ENCODE results near the gene PRKAG2. TPM values are rescaled to one million over a fixed set of nuclear protein-coding genes. Genes with fewer than 3 reads are reported as not detected.

Gene PRKAG2
- total RNA-seq, 4 donors from 2014 or later: 25.1 to 57.8 (median 46.7) TPM

DNA sequence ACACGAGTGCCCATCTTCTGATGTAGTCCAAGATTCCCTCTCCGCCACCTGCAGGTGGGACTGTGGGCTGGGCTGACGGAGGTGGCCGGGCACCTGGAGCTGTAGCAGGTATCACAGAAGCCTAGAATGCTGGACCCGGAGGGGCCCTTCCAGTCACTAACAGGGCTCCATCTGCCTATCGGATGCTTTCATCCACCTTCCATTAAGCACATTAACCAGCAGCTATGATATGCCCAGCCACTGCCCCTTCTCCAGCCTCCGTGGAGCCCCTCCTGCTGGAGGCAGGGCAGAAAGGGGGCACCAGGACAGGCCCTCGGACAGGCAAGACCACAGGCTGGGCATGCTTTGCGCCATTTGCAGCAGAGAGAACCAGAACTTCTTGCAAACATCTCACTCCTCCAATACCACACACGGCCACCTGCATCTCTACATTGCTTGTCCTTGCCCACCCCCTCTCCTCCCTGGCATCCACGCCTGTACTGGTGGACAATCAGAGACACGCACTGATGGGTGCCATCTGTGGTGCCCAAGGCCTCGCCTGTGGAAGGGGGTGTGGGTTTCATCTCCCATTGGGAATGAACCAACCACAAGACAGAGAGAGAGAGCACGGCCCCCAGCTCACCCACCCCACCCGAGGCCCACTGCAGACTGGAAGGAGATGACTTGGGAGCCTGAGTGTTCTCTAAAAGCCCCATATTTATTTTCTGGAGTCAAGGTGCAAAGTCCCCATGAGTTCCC, 16.8 kb downstream of the PRKAG2 start:
- no peak overlapping the region for H3K4me3 ChIP-seq
- intact Hi-C loops (cut with DNase I; ENCODE audit: low total_unique reads): loop anchor here (10.0 kb wide), 1 partner anchor 65 kb away; no protein-coding TSS in a partner anchor
- 88 to 92% methylated on average over 4 to 15 of the region's 15 CpGs for WGBS, 2 donors (ENCODE audit: low coverage in 1 of 2)
- no peak overlapping the region for H3K27ac ChIP-seq
- in situ Hi-C loops (cut with MboI; ENCODE audit: low pct_ligation_motif_present in 1 of 4, low pct_unique_long_range_greater_than_20kb in 1 of 4, low sequenced_read_pairs in 3 of 4): no loop called here
- no peaks in the 10 kb centered on the region for H3K27me3 ChIP-seq
- DNase-seq: no peak
- peaks cover 0 to 6% (median 0%) of the 10 kb centered on the region in 4 donors for H3K4me1 ChIP-seq
- no peaks in the 10 kb centered on the region for H3K36me3 ChIP-seq
- TF ChIP-seq POLR2AphosphoS5 (IDR thresholded peaks at IDR 0.05): no peak
- no peak for TF ChIP-seq POLR2A (IDR thresholded peaks at IDR 0.05)
- TF ChIP-seq, protein P1, sequence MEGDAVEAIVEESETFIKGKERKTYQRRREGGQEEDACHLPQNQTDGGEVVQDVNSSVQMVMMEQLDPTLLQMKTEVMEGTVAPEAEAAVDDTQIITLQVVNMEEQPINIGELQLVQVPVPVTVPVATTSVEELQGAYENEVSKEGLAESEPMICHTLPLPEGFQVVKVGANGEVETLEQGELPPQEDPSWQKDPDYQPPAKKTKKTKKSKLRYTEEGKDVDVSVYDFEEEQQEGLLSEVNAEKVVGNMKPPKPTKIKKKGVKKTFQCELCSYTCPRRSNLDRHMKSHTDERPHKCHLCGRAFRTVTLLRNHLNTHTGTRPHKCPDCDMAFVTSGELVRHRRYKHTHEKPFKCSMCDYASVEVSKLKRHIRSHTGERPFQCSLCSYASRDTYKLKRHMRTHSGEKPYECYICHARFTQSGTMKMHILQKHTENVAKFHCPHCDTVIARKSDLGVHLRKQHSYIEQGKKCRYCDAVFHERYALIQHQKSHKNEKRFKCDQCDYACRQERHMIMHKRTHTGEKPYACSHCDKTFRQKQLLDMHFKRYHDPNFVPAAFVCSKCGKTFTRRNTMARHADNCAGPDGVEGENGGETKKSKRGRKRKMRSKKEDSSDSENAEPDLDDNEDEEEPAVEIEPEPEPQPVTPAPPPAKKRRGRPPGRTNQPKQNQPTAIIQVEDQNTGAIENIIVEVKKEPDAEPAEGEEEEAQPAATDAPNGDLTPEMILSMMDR (IDR thresholded peaks at IDR 0.05): no peak
- TF ChIP-seq EP300 (IDR thresholded peaks at IDR 0.05; ENCODE audit: low read depth): no peak
- H3K9me3 ChIP-seq: no peaks in the 10 kb centered on the region

DNA sequence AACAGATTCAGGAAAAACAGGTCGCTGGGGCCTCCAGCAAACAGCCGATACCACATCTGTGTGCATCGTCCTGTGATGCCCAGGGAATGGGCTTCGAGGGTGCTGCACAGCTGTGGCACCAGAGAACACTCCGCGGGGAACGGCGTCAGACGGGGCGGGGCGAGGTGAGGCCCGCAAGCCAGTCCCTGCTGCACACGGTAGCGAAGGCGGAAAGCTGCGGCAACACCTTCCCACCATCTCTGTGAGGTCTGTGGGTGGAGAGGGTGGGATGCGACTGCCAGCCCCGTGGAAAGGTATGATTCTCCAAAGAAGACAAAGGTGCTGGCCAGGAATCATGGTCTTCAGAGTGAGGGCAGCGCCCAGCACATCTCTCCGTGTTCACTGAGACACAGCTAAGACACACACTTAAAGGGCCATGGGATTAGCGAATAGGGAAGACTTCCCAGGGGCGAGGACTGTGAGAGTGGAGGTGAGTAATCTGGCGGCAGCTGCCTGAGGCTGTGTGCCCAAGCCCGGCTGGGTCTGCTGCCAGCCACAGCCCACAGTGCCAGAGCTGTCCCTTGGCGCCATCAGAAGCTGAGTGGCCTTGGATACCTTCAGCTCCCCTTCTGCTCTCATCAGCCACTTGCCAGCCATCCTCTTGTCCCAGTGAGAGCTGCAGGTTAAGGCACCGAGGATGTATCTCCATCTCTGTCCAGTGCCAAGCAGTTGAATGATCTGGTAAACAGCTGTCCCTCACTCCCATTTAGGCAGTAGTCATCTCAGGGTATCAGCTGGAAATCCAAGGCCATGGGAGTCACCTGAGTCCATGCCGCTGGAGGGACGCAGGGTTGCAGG, 17.6 kb downstream of the PRKAG2 start:
- intact Hi-C loops (cut with DNase I; ENCODE audit: low total_unique reads) (no loop called here), in situ Hi-C loops (cut with MboI; ENCODE audit: low pct_ligation_motif_present in 1 of 4, low pct_unique_long_range_greater_than_20kb in 1 of 4, low sequenced_read_pairs in 3 of 4) (no loop called here)
- no peak for TF ChIP-seq POLR2AphosphoS5 (IDR thresholded peaks at IDR 0.05)
- no peak for TF ChIP-seq POLR2A (IDR thresholded peaks at IDR 0.05)
- TF ChIP-seq, protein P1 (IDR thresholded peaks at IDR 0.05): no peak
- TF ChIP-seq EP300 (IDR thresholded peaks at IDR 0.05; ENCODE audit: low read depth): no peak
- 95% methylated on average over 27 of the region's 28 CpGs; no CpG with 5 or more reads in 1 of the 2 donors for WGBS, 2 donors (ENCODE audit: low coverage in 1 of 2)
- Histone ChIP-seq H3K9me3 (no peaks in the 10 kb centered on the region), H3K27me3 (no peaks in the 10 kb centered on the region), H3K27ac (no peak overlapping the region), H3K36me3 (no peaks in the 10 kb centered on the region), H3K4me3 (no peak overlapping the region), H3K4me1 (peaks cover 0 to 6% (median 0%) of the 10 kb centered on the region in 4 donors)
- DNase-seq: no peak

DNA sequence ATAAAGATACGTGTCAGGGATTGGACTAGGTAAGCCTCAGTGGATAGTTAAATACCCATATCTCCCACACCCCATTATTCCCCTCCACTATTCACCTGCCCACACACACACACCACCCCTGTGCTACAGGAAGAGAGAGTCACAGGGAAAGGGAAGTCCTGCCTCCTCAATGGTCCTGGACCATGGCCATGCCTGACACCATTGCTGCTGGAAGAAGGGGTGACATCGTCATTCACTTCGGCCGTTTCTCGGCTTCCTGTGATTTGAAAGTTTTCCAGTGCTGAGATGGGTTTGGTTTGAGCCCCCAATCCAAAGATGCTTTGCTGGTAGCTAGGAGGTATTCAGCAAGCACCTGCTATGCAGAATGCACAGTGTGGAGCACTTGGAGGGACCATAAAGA, 18.5 kb downstream of the PRKAG2 start:
- H3K27ac ChIP-seq: no peak overlapping the region
- no peaks in the 10 kb centered on the region for H3K9me3 ChIP-seq
- in situ Hi-C loops (cut with MboI; ENCODE audit: low pct_ligation_motif_present in 1 of 4, low pct_unique_long_range_greater_than_20kb in 1 of 4, low sequenced_read_pairs in 3 of 4): no loop called here
- intact Hi-C loops (cut with DNase I; ENCODE audit: low total_unique reads): no loop called here
- H3K4me1 ChIP-seq: peaks cover 0 to 3% (median 0%) of the 10 kb centered on the region in 4 donors
- 80 to 100% methylated on average over 1 to 5 of the region's 5 CpGs for WGBS, 2 donors (ENCODE audit: low coverage in 1 of 2)
- H3K36me3 ChIP-seq: no peaks in the 10 kb centered on the region
- TF ChIP-seq EP300 (IDR thresholded peaks at IDR 0.05; ENCODE audit: low read depth): no peak
- TF ChIP-seq POLR2AphosphoS5 (IDR thresholded peaks at IDR 0.05): no peak
- TF ChIP-seq, protein P1 (IDR thresholded peaks at IDR 0.05): no peak
- TF ChIP-seq POLR2A (IDR thresholded peaks at IDR 0.05): no peak
- H3K4me3 ChIP-seq: no peak overlapping the region
- no peaks in the 10 kb centered on the region for H3K27me3 ChIP-seq
- no peak for DNase-seq

DNA sequence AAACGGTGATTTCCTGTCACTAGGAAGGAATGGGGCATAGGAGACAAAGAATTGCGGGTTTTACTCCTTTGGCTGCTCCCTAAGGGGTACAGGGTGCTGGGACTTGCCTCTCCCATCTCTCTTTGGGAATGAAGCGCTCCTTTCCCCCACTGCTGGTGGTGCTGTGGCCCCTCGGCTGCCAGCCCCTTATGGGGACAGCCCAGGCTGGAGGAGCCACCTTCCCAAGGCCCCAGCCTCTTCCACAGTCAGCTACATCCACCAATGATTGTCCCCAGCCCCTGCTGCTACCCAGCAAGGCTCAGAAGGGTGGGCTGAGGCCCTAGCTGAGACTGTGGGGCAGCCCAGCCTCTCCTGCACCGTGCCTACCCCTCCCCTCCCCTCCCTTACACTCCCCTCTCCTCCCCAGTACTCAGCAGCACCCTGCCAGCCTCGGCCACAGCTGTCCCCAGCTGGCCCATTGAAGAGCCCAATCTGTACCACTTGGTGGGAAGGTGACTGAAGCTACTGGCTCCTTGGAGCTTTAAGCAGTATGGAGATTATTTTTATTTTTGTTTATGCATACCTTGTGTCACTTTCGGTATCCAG, 19.0 kb downstream of the PRKAG2 start:
- Histone ChIP-seq H3K36me3 (no peaks in the 10 kb centered on the region), H3K4me1 (peaks cover 0 to 3% (median 0%) of the 10 kb centered on the region in 4 donors), H3K27me3 (no peaks in the 10 kb centered on the region), H3K9me3 (no peaks in the 10 kb centered on the region), H3K27ac (no peak overlapping the region), H3K4me3 (no peak overlapping the region)
- no peak for DNase-seq
- in situ Hi-C loops (cut with MboI; ENCODE audit: low pct_ligation_motif_present in 1 of 4, low pct_unique_long_range_greater_than_20kb in 1 of 4, low sequenced_read_pairs in 3 of 4) (no loop called here), intact Hi-C loops (cut with DNase I; ENCODE audit: low total_unique reads) (no loop called here)
- WGBS, 2 donors (ENCODE audit: low coverage in 1 of 2): 57 to 76% methylated on average over 2 to 7 of the region's 7 CpGs
- TF ChIP-seq, protein P1 (IDR thresholded peaks at IDR 0.05): no peak
- TF ChIP-seq EP300 (IDR thresholded peaks at IDR 0.05; ENCODE audit: low read depth) (no peak), POLR2A (IDR thresholded peaks at IDR 0.05) (no peak), POLR2AphosphoS5 (IDR thresholded peaks at IDR 0.05) (no peak)

Data from transverse colon (tissue), 4 donors.